ENCODE results near the gene PKDREJ. TPM values are rescaled to one million over a fixed set of nuclear protein-coding genes. Genes with fewer than 3 reads are reported as not detected.
"Not testable (repeated sequence)": the region's sequence is repeated elsewhere in the genome, so short reads cannot be mapped to it uniquely, and the experiment has no call there.

The PKDREJ gene
- total RNA-seq (under 1 TPM in 1 of 7 donors, not detected in 6; 0.06 TPM), polyA plus RNA-seq (under 1 TPM in 2 of 3 donors, not detected in 1; 0.02 TPM)
- long read RNA-seq, donor 1 = 0 reads
- long read RNA-seq, donor 2 = 0 reads

GRCh38 chr22:46263216-46263590 lies at the start of gene PKDREJ:
TSS of gene PKDREJ (minus strand) at chr22:46263343. CDS start at chr22:46263322, 21 bp downstream.
- Histone ChIP-seq H3K27ac (peak within 1 kb of the TSS in 3 of 8 donors; percentile 17 to 77 (median 63)), H3K4me1 (peaks cover 0 to 48% (median 13%) of the 10 kb centered on the region in 6 donors), H3K4me3 (peak within 1 kb of the TSS in 6 of 8 donors; percentile 4 to 64 (median 30)), H3K27me3 (replicated peaks in 1 of 7) (peaks cover 0 to 42% (median 16%) of the 10 kb centered on the region in 7 donors), H3K36me3 (no peaks in the 10 kb centered on the region), H3K9me3 (peaks cover 0 to 6% (median 0%) of the 10 kb centered on the region in 8 donors)
- WGBS, 5 donors = 57 to 100% (median 59%) methylated on average over 2 to 30 of the region's 30 CpGs
- intact Hi-C loops (cut with DNase I; ENCODE audit: low total_unique reads) = no loop called here
- DNase-seq = no peak
- TF ChIP-seq CTCF (IDR thresholded peaks at IDR 0.05 in 8 of 11, conservative IDR thresholded peaks at IDR 0.05 in 3 of 11) (no peak), POLR2AphosphoS5 (IDR thresholded peaks at IDR 0.05) (no peak), POLR2A (IDR thresholded peaks at IDR 0.05) (no peak)

GRCh38 chr22:46312848-46313247 lies 49.7 kb upstream of the PKDREJ start:
- H3K4me1 ChIP-seq; H3K9me3 ChIP-seq; DNase-seq; H3K27ac ChIP-seq; H3K4me3 ChIP-seq; H3K27me3 ChIP-seq (replicated peaks in 1 of 7): not testable (repeated sequence)
- 93 to 100% (median 97%) methylated on average over 2 of the region's 2 CpGs for WGBS, 5 donors
- peaks cover 0 to 79% (median 0%) of the 10 kb centered on the region in 6 donors for H3K36me3 ChIP-seq
- intact Hi-C loops (cut with DNase I; ENCODE audit: low total_unique reads) = loop anchor here (2.0 kb wide), 1 partner anchor 190 kb away; no protein-coding TSS in a partner anchor

GRCh38 chr22:46312056-46312455 lies 48.9 kb upstream of the PKDREJ start:
- Histone ChIP-seq H3K27ac (no peak overlapping the region), H3K9me3 (no peaks in the 10 kb centered on the region), H3K4me3 (no peak overlapping the region), H3K36me3 (peaks cover 0 to 71% (median 0%) of the 10 kb centered on the region in 6 donors), H3K27me3 (replicated peaks in 1 of 7) (no peaks in the 10 kb centered on the region), H3K4me1 (peaks cover 0 to 4% (median 0%) of the 10 kb centered on the region in 6 donors)
- DNase-seq = peak; percentile 50
- intact Hi-C loops (cut with DNase I; ENCODE audit: low total_unique reads) = loop anchor here (2.0 kb wide), 1 partner anchor 189 kb away; no protein-coding TSS in a partner anchor
- no peak for TF ChIP-seq POLR2A (IDR thresholded peaks at IDR 0.05)
- no peak for TF ChIP-seq CTCF (IDR thresholded peaks at IDR 0.05 in 8 of 11, conservative IDR thresholded peaks at IDR 0.05 in 3 of 11)
- no peak for TF ChIP-seq POLR2AphosphoS5 (IDR thresholded peaks at IDR 0.05)
- 95 to 100% (median 98%) methylated on average over 1 to 8 of the region's 8 CpGs for WGBS, 5 donors

GRCh38 chr22:46309526-46310085 lies 46.5 kb upstream of the PKDREJ start:
- H3K9me3 ChIP-seq = no peaks in the 10 kb centered on the region
- TF ChIP-seq POLR2A (IDR thresholded peaks at IDR 0.05) (no peak), CTCF (IDR thresholded peaks at IDR 0.05 in 8 of 11, conservative IDR thresholded peaks at IDR 0.05 in 3 of 11) (no peak), POLR2AphosphoS5 (IDR thresholded peaks at IDR 0.05) (no peak)
- no peak overlapping the region for H3K4me3 ChIP-seq
- no peaks in the 10 kb centered on the region for H3K27me3 ChIP-seq (replicated peaks in 1 of 7)
- H3K27ac ChIP-seq = no peak overlapping the region
- WGBS, 5 donors = 94 to 99% (median 97%) methylated on average over 13 to 15 of the region's 15 CpGs
- peaks cover 0 to 46% (median 0%) of the 10 kb centered on the region in 6 donors for H3K36me3 ChIP-seq
- intact Hi-C loops (cut with DNase I; ENCODE audit: low total_unique reads) = no loop called here
- peak; percentile 56 for DNase-seq
- H3K4me1 ChIP-seq = peaks cover 0 to 4% (median 0%) of the 10 kb centered on the region in 6 donors

Data from spleen (tissue), 13 donors.